NCI-H69 (cell line): ENCODE results near the gene RTL9.

Experiments used
- DNase-seq: peaks from one replicate; lab custom pipeline; 2025; lab: John Stamatoyannopoulos, UW

RTL9 gene

GRCh38 chrX:110341189-110342035, 17.2 kb upstream of the RTL9 start:
- DNase-seq = peak; percentile 4

- DNase-seq = no peak
Measured at GRCh38 chrX:110346681-110347080, 12.0 kb upstream of the RTL9 start.

GRCh38 chrX:110359273-110359672, 625 bp downstream of the RTL9 start:
- no peak for DNase-seq

- DNase-seq = no peak
Measured at GRCh38 chrX:110363244-110363643, 4.6 kb downstream of the RTL9 start.

GRCh38 chrX:110373310-110373709, 14.7 kb downstream of the RTL9 start:
- no peak for DNase-seq

- DNase-seq = no peak
Measured at GRCh38 chrX:110374559-110374958, 15.9 kb downstream of the RTL9 start.

- DNase-seq = no peak
Measured at GRCh38 chrX:110381216-110381615, 22.6 kb downstream of the RTL9 start.

- no peak for DNase-seq
Measured at GRCh38 chrX:110383414-110383813, 24.8 kb downstream of the RTL9 start.

GRCh38 chrX:110384490-110384889, 25.8 kb downstream of the RTL9 start:
- DNase-seq = no peak

- DNase-seq = peak; percentile 20
Measured at GRCh38 chrX:110389570-110389969, 30.9 kb downstream of the RTL9 start.

- no peak for DNase-seq
Measured at GRCh38 chrX:110391086-110391485, 32.4 kb downstream of the RTL9 start.

GRCh38 chrX:110394651-110395050, 36.0 kb downstream of the RTL9 start:
- no peak for DNase-seq

- DNase-seq = no peak
Measured at GRCh38 chrX:110395877-110396276, 37.2 kb downstream of the RTL9 start.

GRCh38 chrX:110396735-110397134, 38.1 kb downstream of the RTL9 start:
- DNase-seq = peak; percentile 71

- DNase-seq = peak; percentile 27
Measured at GRCh38 chrX:110397339-110397738, 38.7 kb downstream of the RTL9 start.

GRCh38 chrX:110397904-110398303, 39.3 kb downstream of the RTL9 start:
- DNase-seq = peak; percentile 59

GRCh38 chrX:110399497-110399896, 40.8 kb downstream of the RTL9 start:
- DNase-seq = no peak

- no peak for DNase-seq
Measured at GRCh38 chrX:110399966-110400365, 41.3 kb downstream of the RTL9 start.

GRCh38 chrX:110401135-110401534, 42.5 kb downstream of the RTL9 start:
- DNase-seq = no peak

GRCh38 chrX:110402091-110402849, 43.6 kb downstream of the RTL9 start:
- peak; percentile 81 for DNase-seq

- peak; percentile 39 for DNase-seq
Measured at GRCh38 chrX:110402850-110403221, 44.2 kb downstream of the RTL9 start.

- peak; percentile 25 for DNase-seq
Measured at GRCh38 chrX:110403441-110404238, 45.0 kb downstream of the RTL9 start.
